RWPE2 (cell line): ENCODE measurements around the gene RAPGEF3.
A peak's percentile ranks its signal among the peaks of the same experiment; 100 is the strongest.

Source experiments
- ATAC-seq: fragments of 200-7000 bp; cut with Tn5 transposase; 3 replicates; pipeline ENCODE4 v1.9.1; 2021; ENCODE audit warnings: low read depth
- DNase-seq: peaks from one replicate; pipeline ENCODE4 v3.0.0-alpha.2; 2020; ENCODE audit warnings: low spot score
- H3K27ac ChIP-seq: fragments of 450-650 bp; 2 replicates; pipeline ENCODE4 v1.5.1; 2017; ENCODE audit warnings: mild to moderate bottlenecking; ENCODE audit not compliant: poor library complexity, severe bottlenecking
- H3K27me3 ChIP-seq: fragments of 250-450 bp; sonication (Bioruptor Pico); 2 replicates; pipeline ENCODE4 v1.5.1; 2021; ENCODE audit warnings: mild to moderate bottlenecking, moderate library complexity; ENCODE audit not compliant: insufficient read depth, poor library complexity, severe bottlenecking
- H3K36me3 ChIP-seq: fragments of 250-450 bp; sonication (Bioruptor Pico); 2 replicates; pipeline ENCODE4 v1.5.1; 2020; ENCODE audit warnings: low read depth, mild to moderate bottlenecking, moderate library complexity
- H3K4me1 ChIP-seq: fragments of 250-450 bp; sonication (Bioruptor Pico); 2 replicates; pipeline ENCODE4 v1.5.1; 2021; ENCODE audit warnings: mild to moderate bottlenecking, moderate library complexity; ENCODE audit not compliant: insufficient read depth, poor library complexity, severe bottlenecking
- H3K4me3 ChIP-seq: fragments of 250-450 bp; sonication (Bioruptor Pico); 2 replicates; pipeline ENCODE4 v1.5.1; 2021; ENCODE audit warnings: mild to moderate bottlenecking, moderate library complexity; ENCODE audit not compliant: severe bottlenecking
- H3K9me3 ChIP-seq: fragments of 250-450 bp; sonication (Bioruptor Pico); 2 replicates; pipeline ENCODE4 v1.5.1; 2021; ENCODE audit warnings: mild to moderate bottlenecking, moderate library complexity; ENCODE audit not compliant: severe bottlenecking
- TF ChIP-seq, protein P1 (sequence below): fragments of 450-650 bp; IDR thresholded peaks from one replicate; pipeline ENCODE4 v1.5.1; 2017; ENCODE audit warnings: mild to moderate bottlenecking, moderate library complexity; ENCODE audit not compliant: poor library complexity, severe bottlenecking

The RAPGEF3 gene

DNA sequence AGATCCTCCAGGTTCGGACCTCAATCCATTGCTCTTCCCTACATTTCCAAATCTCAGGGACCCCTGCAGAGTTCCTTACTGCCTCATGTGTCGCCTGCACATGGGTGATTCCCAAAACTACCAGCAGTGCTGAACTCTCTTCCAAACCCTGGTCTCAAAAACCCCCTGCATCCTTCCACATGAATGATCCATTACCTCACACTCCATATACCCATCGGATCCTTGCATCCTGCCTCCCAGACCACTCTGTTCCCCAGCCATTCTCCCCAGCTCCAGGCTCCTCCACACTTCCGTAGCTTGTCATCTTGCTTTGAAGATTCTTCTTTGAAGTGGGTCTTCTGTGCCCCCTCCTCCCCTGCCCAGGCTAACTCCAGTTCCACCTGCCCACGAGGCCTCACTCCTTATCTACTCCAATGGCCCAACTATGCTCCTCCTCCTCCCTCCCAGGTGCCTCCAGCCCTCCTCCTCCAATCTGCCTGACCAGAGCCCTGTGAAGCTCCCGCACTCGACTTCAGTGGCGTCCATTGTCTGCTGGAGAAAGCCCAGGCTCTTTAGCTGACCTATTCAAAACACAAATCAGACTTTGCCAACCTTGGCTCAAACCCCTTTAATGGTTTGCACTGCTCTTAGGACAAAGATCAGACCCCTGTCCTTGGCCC, 13.8 kb downstream of the RAPGEF3 start:
- DNase-seq (no peak), ATAC-seq (no peak)
- Histone ChIP-seq H3K36me3 (peaks cover 7% of the 10 kb centered on the region), H3K4me3 (no peak overlapping the region), H3K27me3 (no peaks in the 10 kb centered on the region), H3K27ac (no peak overlapping the region), H3K9me3 (no peaks in the 10 kb centered on the region), H3K4me1 (peaks cover 3% of the 10 kb centered on the region)
- TF ChIP-seq, protein P1, sequence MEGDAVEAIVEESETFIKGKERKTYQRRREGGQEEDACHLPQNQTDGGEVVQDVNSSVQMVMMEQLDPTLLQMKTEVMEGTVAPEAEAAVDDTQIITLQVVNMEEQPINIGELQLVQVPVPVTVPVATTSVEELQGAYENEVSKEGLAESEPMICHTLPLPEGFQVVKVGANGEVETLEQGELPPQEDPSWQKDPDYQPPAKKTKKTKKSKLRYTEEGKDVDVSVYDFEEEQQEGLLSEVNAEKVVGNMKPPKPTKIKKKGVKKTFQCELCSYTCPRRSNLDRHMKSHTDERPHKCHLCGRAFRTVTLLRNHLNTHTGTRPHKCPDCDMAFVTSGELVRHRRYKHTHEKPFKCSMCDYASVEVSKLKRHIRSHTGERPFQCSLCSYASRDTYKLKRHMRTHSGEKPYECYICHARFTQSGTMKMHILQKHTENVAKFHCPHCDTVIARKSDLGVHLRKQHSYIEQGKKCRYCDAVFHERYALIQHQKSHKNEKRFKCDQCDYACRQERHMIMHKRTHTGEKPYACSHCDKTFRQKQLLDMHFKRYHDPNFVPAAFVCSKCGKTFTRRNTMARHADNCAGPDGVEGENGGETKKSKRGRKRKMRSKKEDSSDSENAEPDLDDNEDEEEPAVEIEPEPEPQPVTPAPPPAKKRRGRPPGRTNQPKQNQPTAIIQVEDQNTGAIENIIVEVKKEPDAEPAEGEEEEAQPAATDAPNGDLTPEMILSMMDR: no peak

DNA sequence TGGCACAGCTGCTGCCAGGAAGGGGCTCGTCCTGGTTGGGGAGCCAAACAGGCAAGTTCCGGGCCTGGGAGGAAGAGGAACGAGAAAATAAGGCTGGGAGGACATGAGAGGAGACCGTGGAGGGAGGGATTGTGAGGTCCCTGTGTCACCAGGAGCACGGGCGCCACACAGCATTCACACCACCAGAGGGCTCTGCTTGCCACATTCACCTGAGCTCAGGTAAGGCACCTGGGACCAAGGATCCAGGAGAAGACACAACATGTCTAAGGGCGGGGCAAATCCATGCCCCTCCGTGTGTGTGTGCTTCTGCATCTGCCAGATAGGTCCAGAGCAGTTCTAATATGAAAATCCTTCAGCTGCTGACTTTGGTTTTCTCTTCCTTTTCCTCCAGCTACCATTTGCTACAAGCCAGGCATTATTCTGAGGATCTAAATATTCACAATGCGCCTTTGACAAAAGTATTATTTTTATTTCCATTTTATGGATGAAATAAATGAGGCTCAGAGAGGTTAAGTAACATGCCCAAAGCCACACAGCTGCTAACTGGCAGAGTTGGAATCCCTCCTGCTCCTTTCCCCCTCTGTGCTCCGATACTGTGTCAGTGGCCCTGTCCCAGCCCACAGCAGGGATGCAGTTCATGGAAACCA, 14.6 kb downstream of the RAPGEF3 start:
- Histone ChIP-seq H3K9me3 (no peaks in the 10 kb centered on the region), H3K27ac (no peak overlapping the region), H3K27me3 (no peaks in the 10 kb centered on the region), H3K4me1 (peaks cover 3% of the 10 kb centered on the region), H3K4me3 (no peak overlapping the region), H3K36me3 (peaks cover 7% of the 10 kb centered on the region)
- peak; percentile 83 for ATAC-seq
- DNase-seq: peak; percentile 83
- TF ChIP-seq, protein P1: peak; percentile 90

DNA sequence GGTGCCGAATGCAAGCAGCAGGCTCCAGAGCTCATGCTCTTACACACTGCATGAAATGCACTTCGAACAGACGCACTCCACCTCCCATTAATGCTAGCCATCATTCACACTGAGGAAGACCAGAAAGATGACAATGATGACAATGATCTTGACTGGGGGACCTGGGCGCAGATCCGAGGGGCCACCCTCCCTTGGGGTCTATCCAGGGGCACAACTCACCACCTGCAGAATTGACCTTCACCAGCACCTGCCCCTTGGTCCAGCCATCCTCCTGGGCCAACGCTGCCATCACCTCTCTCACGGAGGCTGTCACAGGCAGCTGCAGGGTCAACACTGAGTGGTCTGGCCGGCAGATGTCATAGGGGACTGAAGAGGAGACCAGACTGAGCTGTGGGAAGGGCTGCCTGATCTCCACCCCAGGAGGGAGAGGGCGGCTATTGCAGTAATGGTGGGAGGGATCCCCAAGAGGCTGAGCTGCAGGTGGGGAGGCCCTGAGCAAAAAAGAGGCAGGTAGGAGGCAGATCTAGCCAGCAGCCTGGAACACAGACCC, 15.3 kb downstream of the RAPGEF3 start:
- Histone ChIP-seq H3K27ac (no peak overlapping the region), H3K4me3 (no peak overlapping the region), H3K9me3 (no peaks in the 10 kb centered on the region), H3K27me3 (no peaks in the 10 kb centered on the region), H3K36me3 (peaks cover 5% of the 10 kb centered on the region), H3K4me1 (peaks cover 3% of the 10 kb centered on the region)
- DNase-seq (no peak), ATAC-seq (no peak)
- TF ChIP-seq, protein P1: no peak

DNA sequence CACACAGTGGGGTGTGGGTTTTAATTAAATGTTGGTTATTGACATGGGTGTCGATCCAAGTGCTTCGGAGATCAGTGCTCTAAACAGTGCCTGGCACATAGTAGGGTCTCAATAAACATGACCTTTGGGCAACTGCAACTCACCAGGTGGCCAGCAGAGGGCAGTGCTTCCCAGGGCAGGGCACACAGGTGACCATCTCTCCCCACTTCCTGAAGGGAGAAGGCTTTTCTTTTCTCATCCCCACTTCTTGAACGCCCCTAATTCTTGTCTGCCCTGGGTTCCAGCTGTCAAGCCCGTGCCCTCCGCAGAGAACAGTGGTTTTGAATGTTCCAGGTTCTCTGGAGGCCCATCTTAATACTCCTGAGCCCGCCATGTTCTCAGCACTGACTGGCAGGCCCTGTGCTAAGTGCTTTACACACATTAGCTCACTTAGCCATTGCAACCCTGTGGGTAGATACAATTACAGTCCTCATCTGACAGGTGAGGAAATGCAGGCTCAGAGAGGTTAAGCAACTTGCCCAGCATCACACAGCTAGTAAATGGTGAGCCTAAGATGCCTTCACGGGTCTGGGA, 16.3 kb downstream of the RAPGEF3 start:
- DNase-seq (no peak), ATAC-seq (peak; percentile 31; the same call in 2 of the 3 replicates)
- peaks cover 3% of the 10 kb centered on the region for H3K4me1 ChIP-seq
- H3K9me3 ChIP-seq: no peaks in the 10 kb centered on the region
- H3K4me3 ChIP-seq: no peak overlapping the region
- no peak overlapping the region for H3K27ac ChIP-seq
- H3K36me3 ChIP-seq: no peaks in the 10 kb centered on the region
- TF ChIP-seq, protein P1: peak; percentile 96
- H3K27me3 ChIP-seq: no peaks in the 10 kb centered on the region
